Left kidney (tissue), 2 donors: ENCODE measurements around the gene GRID1. TPM values are rescaled to one million over a fixed set of nuclear protein-coding genes. Genes with fewer than 3 reads are reported as not detected.

ENCODE experiments used
- DNase-seq: peaks from one replicate; pipeline ENCODE4 v3.0.0-alpha.2; 2013
- polyA plus RNA-seq: library from polyadenylated mRNA; unstranded; fragments of 120-200 nt; gene quantifications from one replicate; pipeline ENCODE4 v1.2.1, GENCODE V29; 2013; ENCODE audit not compliant: insufficient read length

The GRID1 gene
- polyA plus RNA-seq, 1 donor = 1.1 TPM

DNA sequence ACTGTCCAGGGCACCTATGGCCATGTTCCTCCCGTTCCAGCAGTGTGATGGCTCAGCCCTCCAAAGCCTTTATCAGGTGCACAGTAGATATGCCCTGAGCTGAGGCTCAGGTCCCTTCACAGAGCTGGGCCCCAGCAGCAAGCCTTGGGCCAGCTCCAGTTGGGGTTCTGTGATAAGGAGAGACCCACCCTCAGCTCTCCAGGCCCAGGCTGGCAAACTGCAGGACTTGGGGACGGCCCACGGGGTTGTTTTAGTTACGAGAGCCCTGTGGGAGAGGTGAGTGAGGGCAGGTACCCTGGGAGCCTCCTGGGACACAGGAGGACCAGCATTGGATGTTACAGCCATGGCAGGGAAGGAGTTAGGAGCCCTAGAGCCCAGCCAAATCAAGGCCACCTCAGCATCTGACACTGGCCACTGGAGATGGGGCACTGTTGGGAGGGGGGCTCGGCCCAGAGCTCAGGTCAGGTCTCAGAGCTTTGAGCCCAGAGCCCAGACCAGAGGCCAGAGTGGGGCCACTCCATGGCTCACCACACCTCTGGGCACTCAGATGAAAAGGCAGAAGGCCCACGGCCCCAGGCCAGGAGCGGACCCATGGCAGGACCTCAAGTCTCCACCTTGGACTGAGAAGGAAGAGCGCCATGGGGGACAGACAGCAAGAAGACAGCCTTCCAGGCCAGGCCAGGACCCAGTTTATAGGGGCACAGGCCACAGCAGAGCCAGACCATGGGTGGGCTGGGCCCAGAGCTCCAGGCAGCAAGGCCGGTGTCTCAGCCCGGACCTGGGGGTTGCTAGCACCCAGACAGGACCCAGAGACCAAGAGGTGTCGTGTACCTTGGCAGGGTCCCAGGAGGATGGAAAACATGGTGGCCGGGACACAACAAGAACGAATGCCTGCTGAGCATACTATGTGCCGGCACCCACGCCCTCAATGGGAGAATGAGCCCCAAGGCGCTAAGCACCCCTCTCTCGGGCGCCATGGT, 12.8 kb downstream of the GRID1 start:
- no peak for DNase-seq

DNA sequence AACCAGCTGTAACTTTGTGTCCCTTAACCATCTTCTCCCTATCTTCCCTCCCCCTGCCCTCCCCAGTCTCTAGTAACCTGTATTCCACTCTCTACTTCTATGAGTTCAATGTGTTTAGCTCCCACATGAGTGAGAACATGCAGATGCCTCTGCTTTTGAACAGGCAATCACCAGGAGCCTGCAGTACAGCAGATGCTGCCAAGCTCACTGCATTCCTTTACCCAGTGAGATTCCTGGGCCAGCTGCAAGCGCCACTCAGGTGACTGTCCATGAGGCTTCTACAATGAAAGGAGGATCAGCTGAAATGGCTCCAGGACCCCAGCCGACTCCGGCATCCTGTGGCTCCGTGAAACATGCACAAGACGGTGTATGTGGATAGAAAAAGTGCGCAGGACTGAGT, 15.7 kb downstream of the GRID1 start:
- no peak for DNase-seq

DNA sequence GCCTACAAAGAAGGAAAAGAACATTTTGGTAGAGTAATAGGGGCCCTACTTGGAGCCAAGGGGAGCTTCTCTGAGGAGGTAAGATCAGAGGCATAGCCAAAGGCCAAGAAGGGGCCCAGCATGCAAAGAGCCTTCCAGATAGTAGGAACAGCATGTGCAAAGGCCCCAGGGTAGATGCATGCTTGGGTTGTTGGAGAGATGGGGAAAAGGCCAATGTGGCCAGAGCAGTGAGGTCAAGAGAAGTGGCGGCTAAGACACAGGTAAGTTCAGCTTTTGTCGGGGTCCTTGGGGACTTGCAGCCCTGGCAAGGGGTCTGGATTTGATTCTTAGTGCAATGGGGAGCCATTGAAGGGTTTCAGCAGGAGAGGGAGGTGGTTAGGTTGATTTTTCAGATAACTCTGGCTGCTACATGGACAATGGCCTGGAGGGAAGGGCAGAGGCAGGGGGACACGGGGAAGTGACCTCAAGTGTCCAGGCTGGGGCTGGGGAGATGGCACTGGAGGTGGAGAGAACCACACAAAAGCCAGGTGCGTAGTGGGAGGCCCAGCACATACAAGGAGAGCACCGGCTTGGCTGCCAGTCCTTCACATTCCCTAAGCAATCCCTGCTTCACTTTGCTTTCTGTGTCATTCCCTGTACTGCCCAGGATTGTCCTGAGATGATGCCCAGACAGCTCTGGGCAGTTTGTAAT, 16.5 kb downstream of the GRID1 start:
- DNase-seq = no peak

DNA sequence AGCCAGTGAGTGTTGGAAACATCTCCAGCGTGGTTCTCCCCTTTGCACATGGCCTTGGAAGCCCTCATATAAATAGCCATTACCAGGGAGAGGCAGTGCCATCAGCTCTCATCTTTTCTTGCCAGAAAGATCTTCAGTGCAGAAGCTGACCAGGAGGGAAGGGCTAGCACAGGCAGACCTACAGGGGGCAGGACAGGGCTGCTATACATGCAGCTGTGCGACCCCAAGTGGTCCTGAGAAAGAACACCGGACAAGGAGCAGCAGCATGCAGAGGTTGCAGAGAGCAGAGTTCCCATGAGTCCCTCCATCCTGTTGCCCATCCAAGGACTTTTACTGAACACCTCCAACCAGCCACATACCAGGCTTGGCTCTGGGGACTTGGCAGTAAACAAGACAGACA, 17.1 kb downstream of the GRID1 start:
- no peak for DNase-seq

DNA sequence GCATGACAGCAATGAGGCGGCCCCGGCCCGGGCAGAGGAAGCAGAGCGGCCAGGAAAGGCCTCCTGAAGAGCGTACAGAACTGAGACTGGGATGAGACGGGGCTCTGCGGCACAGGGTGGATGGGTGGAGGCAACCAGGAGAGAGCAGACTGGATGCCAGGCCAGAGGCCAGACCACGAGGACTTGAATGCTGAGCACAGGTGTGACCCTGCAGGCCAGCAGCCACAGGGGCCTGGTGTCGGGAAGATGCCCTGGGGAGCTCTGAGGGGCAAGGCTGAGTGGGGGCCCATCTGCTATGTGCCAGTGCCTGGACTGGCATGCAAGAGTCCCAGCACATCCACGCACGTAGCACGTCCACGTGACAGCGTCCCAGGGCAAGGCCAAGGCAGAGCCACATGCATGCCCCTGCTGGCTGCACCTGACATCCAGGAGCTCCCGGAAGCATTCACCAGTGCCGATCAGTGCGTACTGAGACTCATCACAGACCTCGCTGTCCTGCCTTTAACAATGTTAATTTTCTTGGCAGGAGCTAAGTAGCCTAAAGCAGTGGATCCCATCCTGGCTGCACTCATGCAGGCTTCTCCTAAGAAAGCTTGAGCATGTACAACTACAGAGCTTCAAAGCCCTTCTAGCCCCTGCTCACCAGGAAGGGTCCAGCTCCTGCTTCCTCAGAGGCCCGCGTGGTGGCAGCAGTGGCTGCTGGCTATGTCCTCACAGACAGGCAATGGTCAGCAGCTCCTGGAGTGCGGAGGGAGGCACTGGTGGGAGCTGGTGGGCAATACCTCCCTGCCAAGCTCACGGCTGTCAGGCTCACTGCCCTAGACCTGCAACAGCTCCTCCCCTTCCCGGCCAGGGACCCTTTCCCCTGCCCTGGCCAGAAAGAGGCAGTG, 18.0 kb downstream of the GRID1 start:
- no peak for DNase-seq

DNA sequence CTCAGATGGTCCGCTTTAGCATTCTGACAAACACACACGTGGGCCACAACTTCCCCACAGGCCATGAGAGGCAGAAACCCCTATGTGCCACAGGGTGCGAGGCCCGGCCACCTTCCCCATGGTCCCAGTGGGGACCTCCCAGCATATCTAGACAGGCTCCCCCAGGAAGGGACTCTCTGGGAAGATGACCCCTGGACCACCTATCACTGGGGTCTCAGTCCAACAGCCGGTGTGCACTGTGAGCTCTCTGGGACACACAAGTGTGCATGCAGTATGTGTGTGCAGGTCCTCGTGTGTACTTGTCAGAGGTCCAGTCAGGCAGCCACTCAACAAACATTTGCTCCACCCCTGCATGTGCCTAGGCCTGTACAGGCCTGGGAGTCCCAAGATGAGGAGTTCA, 18.7 kb downstream of the GRID1 start:
- no peak for DNase-seq

DNA sequence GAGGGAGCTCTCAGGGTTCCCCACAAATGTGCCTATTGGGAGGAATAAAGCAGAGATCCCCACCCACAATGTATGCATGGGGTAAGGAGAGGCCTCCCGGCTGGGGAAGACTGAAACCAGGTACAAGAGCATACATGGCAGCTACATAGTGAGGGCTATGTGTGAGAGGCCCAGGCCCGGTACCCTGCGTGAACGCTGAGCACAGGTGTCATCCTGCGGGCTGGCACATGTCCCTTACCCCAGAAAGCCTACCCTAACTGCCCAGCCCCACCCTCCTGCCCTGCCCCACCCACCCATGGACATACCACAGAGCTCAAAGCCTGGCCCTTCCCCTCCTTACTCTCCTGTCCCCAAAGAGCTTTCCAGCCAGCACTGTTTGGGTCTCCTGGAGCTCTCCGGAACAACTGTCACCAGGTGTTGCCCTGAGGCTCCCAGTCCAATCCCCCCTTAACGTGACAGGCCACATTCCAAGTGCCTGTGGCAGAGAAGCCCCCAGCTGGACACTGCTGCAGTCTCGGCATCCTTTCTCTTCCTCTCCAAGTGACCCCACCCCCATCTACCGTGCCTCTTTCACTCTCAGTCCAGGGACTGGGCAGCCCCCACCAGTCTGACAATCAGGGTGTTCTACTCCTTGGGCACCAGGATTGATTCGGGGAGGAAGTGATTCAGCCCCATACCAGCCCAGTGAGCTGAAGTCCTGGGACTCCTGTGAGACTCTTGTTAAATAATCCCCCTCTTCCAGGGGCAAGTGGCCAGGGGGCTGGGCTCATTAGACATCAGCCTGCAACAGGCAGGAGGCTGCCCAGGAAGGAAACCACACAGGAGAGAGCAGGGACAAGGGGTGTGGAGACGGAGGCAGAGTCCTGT, 19.6 kb downstream of the GRID1 start:
- DNase-seq = no peak

DNA sequence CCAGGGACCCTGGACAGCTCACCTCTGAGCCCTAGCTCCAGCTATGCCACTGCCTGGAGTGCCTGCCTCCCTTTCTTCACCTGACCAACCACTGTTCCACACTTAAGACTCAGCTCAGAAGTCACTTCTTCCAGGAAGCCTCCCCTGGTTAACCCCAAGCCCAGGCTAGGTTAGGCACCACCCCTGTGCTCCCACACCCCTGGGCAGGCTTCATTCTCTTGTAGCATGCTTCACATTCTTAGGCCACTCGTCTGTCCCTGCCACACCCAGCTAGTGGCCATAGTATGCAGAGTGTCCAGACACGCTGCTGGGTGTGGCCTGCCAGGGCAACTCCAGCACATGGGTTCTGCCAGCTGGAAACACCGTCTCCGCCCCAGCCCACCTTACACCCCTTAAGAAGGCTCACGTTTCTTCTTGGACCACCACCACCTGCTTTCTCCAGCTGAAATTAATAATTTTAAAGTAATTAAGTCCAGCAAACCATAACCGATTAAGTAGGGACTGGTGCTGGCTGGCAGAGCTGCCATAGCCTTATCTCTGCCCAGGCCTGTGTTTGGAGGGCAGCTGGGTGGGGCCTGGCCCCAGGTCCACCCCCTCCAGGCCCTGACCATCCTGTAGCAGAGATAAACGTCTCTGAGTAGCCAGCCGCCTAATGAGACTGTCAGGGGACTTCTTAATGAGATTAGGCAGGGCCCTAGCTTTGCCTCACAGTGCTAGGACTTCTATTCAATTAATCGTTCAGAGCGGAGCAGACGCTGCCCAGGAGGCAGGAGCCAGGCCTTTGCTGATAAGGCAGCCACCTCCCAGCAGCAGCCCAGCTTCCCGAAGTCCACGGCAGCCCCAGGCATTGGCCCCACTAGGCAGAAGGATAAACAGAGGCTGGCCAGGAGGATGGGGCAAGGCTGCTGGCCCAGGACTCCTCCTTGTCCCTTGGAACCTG, 20.5 kb downstream of the GRID1 start:
- DNase-seq = no peak

DNA sequence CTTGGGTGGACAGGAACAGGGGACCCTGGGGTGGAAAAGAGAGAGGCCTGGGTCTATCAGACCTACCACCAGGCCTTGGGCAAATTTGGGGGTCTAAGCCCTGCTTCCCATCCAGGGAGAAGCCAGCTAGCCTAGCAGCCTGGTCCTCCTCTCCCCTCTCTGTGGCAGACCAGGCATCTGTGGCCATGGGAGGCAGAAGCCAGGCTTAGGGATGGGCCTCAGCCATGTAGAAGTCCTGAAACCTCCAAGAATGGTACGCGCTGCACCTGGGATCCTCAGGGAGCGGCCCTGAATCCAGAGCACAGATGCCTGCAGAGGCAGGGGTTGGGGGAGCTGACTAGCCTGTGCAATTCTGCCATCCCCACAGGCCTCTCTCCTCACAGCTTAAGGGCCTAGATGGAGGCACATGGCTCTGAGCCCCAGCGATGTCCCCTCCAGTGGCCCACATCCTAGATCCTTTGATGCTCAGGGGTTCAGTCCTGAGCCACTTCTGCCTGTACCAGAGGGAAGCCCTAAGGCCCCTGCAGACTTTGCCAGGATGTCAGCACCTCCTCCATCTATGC, 21.2 kb downstream of the GRID1 start:
- no peak for DNase-seq

DNA sequence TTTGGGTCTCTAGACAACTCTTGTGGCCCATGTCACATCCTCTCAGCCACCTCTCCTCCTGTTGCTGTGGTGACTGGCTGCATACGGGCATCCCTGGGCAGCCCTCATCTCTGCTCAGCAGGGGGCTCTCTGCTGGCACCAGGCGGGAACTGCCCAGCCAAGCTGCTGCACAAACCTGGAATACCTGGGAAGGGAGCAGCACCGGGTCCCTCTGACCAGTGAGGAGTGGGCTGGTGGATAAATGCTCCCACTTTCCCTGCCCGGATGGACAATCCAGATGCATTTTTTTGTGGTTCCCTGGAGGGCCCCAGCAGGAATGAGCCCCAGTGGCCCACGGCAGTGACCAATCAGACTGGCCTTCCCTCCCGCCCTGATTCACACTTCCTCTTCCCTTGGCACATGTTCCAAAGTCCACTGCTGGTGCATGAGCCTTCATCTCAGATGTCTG, 21.9 kb downstream of the GRID1 start:
- DNase-seq = no peak

DNA sequence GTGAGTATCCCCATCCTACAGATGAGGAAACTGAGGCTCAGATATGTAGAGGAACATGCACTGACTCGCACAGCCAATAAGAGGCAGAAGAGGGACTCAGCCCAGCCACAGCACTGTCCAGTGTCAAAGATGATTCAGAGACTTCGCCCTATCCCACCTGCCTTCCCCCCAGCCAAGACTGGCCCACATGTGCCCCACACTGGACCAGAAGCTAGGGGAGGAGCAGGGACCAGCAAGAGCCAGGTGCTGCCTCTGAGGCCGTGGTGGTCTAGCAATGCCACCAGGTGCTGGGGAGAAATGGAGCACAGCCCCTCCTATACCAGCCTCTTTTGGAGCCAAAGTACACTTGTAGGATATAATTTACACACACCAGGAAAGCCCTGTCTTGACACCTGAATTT, 22.3 kb downstream of the GRID1 start:
- DNase-seq = no peak

DNA sequence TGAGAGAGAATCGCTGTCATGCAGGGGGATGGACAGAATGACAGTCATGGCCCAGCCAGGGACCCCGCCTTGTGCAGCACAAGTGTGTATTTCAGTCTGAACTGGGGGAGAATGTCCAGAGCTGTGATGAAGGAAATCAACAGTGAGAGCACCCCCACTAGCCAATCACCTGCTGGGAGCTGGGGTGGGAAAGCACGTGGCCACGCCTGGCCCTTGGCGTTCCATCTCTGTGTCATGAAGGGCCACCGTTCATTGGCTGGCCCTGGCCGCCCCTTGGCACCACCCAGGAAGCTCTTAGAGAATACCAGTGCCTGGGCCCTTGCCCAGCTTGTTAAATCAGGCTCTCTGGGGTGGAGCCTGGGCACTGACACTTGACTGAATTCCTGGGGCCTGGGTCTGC, 22.8 kb downstream of the GRID1 start:
- no peak for DNase-seq

DNA sequence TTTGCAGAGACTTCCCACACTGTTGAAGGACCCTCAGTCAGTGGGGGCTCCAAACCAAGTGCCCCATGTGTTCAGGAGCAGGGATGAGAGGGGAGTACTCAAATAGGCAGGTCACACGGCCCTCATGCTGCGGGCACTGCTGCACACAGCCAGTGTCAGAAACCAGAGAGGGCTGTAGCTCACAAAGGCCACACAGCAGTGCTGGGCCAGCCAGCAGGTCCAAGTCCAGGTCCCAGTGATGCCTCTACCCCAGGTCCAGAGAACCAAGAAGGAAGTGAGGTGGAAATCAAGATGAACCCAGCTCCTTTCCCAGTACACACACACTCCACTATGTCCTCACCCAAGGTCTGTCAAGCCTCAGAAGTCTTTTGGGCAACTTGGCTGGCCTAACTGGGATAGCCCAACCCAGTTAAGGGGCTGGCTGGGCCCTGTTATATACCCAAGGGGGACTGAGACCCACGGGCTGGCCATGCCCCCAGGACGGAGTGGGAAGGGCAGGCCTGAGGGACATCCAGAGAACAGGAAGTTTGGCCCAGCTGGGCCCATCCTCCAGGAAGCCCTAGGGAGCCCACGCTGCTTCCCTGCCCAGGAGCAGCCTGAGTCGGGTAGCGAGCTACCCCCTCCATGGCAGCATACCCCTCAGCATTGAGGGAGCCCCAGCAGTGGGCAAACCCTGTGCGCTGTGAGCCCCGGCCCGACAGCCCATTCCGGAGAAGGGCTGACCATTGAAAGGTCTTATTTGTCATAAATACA, 24.3 kb downstream of the GRID1 start:
- DNase-seq = no peak

DNA sequence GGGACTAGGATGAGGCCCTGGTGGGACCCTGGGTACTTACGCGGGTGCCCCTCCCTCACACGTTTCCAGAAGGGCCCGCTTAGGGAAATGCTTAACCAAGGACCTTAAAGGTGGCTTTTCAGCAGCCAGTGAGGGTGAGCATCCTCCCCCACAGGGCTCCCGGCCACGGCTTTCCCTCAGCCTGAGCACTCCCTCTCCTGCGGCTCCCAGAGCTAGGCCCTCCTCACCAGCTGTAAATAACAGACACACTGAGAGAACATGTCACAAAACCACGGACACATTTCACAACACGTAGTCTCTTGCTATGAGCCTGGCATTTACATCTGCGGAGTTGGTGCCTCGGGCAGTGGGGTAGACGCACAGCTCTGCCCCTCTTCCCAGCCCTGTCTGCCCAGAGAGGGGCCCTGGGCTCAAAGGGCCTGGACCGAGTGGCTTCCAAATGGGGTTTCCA, 25.2 kb downstream of the GRID1 start:
- no peak for DNase-seq

DNA sequence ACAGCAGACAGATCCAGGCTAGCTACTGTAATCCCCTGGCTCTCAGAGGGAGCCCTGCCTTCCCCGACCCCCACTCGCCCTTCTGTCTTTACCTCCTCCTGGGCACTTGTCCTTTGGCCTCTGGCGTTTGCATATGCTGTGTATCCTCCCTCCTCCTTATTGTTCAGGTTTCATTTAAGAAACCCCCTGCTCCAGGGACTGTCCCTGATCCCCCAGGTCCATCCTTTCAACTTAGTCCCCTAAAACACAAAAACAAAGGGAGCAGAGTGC, 25.7 kb downstream of the GRID1 start:
- no peak for DNase-seq

DNA sequence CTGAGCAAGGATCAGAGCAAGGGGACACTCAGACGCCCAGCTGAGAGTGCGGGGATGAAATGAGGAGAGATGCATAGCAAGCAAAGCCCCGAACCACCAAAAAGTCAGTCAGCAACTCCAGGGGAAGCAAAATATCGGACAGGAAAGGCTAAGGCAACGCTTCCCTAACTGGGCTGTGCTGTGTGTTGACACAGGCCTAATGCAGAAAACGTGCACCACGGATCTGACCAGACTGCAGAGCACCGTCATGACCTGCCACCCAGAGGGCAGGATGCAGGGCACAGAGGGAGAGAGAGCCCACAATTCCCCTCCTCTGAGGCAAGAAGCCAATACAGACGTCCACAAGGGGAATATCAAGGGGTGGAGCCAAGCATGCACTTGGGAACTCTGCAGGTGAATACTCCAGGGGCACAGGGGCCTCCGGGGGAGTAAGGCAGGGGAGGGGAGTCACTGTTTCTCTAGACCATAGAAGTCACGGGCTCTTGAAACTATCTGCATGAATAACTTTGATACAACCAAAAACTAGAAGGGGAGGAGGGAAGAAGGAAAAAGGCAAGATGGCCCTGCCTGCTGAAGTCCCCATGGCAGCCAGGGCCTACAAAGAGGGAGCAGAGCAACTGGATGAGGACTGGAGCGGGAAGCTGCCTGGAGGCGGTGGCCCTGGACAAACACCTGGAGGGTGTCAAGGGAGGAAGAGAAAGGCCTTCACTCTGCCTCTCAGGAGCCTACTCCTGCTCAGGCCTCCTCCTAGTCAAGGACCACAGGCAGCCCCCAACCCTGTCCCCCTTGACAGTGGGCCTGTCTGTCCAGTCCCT, 26.2 kb downstream of the GRID1 start:
- DNase-seq = no peak

DNA sequence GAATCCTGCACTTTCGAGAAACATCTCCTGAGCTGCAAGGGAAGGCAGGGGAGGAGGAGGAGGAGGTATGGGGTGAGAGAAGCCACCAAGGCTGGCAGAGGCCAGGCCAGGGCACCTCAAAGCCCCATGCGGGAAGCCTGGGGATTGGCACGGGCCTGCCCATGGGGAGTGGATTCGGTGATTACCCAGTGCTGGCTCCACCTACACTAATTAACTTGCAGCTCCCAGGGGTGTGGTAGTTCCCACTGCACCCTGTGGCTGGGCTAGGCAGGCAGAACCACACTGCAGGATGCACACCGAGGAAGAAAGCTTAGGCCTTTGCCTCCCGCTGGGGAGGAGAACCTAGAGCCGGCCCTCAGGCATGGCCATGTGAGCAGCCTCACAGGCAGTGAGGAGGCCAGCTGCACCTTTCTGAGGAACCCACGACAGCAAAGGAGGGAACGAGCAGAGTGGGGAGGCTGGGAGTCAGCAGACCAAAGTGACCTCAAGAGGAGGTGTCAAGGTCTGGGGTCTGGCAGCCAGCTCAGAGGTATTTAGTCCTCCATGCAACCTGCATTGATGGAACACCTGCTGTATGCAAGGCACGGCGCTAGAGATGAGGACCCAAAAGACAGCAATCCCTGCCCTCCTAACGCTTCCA, 27.2 kb downstream of the GRID1 start:
- no peak for DNase-seq

DNA sequence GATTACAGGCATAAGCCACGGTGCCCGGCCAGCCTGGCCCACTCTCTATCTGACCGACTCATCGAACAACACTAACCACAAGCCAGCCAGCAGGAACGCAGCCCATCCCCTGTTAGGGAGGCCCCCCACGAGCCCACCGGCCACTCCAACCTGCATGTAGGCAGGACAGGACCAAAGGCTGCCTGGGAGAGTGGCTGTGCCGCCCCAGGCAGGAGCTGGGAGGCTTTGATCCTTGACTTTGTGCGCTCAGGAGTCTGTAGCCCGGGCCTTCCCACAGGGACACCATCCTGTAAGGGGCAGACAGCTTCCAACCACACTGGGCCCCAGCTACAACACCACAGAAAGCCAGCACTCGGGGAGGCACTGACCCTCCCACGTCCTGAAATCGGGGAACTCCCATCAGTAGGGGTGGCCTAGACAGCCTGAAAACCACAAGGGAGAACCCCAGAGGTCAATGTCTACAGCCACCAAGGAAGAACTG, 29.4 kb downstream of the GRID1 start:
- DNase-seq = no peak
